ENCODE data around the gene NOS3. TPM values are rescaled to one million over a fixed set of nuclear protein-coding genes. Genes with fewer than 3 reads are reported as not detected.

NOS3 gene
- total and polyA plus RNA-seq, 9 of the 15 experiments (the other 6 are each of a cell fraction or from before 2014, with no cell fraction given) = 1.1 to 121 (median 23.6) TPM

DNA sequence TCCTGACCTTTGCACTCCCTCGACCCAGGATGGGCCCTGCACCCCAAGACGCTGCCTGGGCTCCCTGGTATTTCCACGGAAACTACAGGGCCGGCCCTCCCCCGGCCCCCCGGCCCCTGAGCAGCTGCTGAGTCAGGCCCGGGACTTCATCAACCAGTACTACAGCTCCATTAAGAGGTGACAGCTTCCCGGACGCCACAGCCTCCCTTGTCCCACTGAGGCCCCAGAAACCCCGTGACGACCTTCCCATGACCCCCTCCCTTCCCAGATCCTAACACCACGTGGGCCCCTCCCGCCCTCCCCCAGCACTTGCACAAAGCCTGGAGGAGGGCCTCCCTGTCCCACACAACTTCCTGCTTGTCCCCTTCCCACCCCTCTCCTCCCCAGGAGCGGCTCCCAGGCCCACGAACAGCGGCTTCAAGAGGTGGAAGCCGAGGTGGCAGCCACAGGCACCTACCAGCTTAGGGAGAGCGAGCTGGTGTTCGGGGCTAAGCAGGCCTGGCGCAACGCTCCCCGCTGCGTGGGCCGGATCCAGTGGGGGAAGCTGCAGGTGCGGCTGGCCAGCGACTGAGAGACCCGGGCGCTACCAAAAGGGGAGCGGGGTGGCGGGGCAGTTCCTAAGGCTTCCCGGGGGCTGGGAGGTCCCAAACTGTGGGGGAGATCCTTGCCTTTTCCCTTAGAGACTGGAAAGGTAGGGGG is 5.7 kb downstream of the NOS3 start (continued):
- TF ChIP-seq PRDM10 (IDR thresholded peaks at IDR 0.05; ENCODE audit: partially characterized antibody) (peak; percentile 97), HDAC1 (IDR thresholded peaks at IDR 0.05) (peak in 1 of 2 experiments; percentile 47; a peak in 1 of 4 replicates), NFRKB (IDR thresholded peaks at IDR 0.05; ENCODE audit: low read depth) (peak; percentile 31; the same call in 1 of the 2 replicates), JUNB (CRISPR knock-in tag; conservative IDR thresholded peaks at IDR 0.05) (no peak), PHF21A (IDR thresholded peaks at IDR 0.05; ENCODE audit: borderline replicate concordance, low read depth) (no peak), ATF3 (IDR thresholded peaks at IDR 0.05) (peak; percentile 41), ATF3 (CRISPR knock-in tag; conservative IDR thresholded peaks at IDR 0.05) (no peak), ELF2 (CRISPR knock-in tag; IDR thresholded peaks at IDR 0.05) (0 out of 2 replicates have a peak, but pooled peaks have one; percentile 40), IRF1 (CRISPR knock-in tag; IDR thresholded peaks at IDR 0.05; ENCODE audit: borderline replicate concordance) (no peak), PCBP1 (IDR thresholded peaks at IDR 0.05; ENCODE audit: low read depth, low read length, poor library complexity, severe bottlenecking) (peak; percentile 24), SMC3 (conservative IDR thresholded peaks at IDR 0.05; ENCODE audit: insufficient read depth, low read depth, low read length) (no peak), TRIM24 (IDR thresholded peaks at IDR 0.05) (no peak), MAZ (CRISPR knock-in tag; conservative IDR thresholded peaks at IDR 0.05 in 1 of 2, IDR thresholded peaks at IDR 0.05 in 1 of 2) (peak in 1 of 2 experiments; percentile 35; a peak in 1 of 4 replicates), ZNF589 (CRISPR knock-in tag; IDR thresholded peaks at IDR 0.05; ENCODE audit: low read depth) (no peak), GATAD2A (IDR thresholded peaks at IDR 0.05) (0 out of 2 replicates have a peak, but pooled peaks have one; percentile 28), VEZF1 (CRISPR knock-in tag; IDR thresholded peaks at IDR 0.05) (peak; percentile 70), MNT (conservative IDR thresholded peaks at IDR 0.05) (0 out of 4 replicates have a peak, but pooled peaks of 1 of the 2 experiments have one; percentile 36), CCNT2 (IDR thresholded peaks at IDR 0.05; ENCODE audit: borderline replicate concordance, extremely low read depth, insufficient read length, low read depth, low read length) (no peak)

All from K562 (cell line).